ENCODE measurements around the gene HSPA12B.

GRCh38 chr20:3795511-3796468 is 63.3 kb downstream of the HSPA12B start, which contains the start of gene CDC25B:
- TF ChIP-seq, protein P1, sequence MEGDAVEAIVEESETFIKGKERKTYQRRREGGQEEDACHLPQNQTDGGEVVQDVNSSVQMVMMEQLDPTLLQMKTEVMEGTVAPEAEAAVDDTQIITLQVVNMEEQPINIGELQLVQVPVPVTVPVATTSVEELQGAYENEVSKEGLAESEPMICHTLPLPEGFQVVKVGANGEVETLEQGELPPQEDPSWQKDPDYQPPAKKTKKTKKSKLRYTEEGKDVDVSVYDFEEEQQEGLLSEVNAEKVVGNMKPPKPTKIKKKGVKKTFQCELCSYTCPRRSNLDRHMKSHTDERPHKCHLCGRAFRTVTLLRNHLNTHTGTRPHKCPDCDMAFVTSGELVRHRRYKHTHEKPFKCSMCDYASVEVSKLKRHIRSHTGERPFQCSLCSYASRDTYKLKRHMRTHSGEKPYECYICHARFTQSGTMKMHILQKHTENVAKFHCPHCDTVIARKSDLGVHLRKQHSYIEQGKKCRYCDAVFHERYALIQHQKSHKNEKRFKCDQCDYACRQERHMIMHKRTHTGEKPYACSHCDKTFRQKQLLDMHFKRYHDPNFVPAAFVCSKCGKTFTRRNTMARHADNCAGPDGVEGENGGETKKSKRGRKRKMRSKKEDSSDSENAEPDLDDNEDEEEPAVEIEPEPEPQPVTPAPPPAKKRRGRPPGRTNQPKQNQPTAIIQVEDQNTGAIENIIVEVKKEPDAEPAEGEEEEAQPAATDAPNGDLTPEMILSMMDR (IDR thresholded peaks at IDR 0.05; ENCODE audit: extremely low read depth in 1 of 2, insufficient read depth in 1 of 2, low read depth in 1 of 2, low read length in 2 of 2): peak in 1 of 2 donors; percentile 49
- peak; percentile 57 for TF ChIP-seq POLR2AphosphoS5 (IDR thresholded peaks at IDR 0.05; ENCODE audit: insufficient read depth, low read depth, low read length)
- TF ChIP-seq GATA2 (IDR thresholded peaks at IDR 0.05; ENCODE audit: insufficient read depth, insufficient read length, low read depth, low read length): no peak
- no peak for TF ChIP-seq EZH2 (IDR thresholded peaks at IDR 0.05; ENCODE audit: borderline replicate concordance, low read depth, low read length, severe bottlenecking)
- peak; percentile 61 for TF ChIP-seq POLR2A (IDR thresholded peaks at IDR 0.05; ENCODE audit: low read depth, low read length)
- TF ChIP-seq MAX (IDR thresholded peaks at IDR 0.05; ENCODE audit: insufficient read depth, insufficient read length): no peak
- TF ChIP-seq FOS (IDR thresholded peaks at IDR 0.05; ENCODE audit: borderline replicate concordance, insufficient read depth, low read length): no peak
- no peak for TF ChIP-seq MYC (IDR thresholded peaks at IDR 0.05; ENCODE audit: low read depth, low read length)
- no peak for TF ChIP-seq JUN (IDR thresholded peaks at IDR 0.05; ENCODE audit: borderline replicate concordance, insufficient read depth, insufficient read length, low read depth)
